Fibroblast of villous mesenchyme (primary cell): Measurements from ENCODE around the gene SORCS3. TPM values are rescaled to one million over a fixed set of nuclear protein-coding genes. Genes with fewer than 3 reads are reported as not detected.

Experiments used
- DNase-seq: peaks from one replicate; pipeline ENCODE4 v3.0.0-alpha.2; 2010; ENCODE audit warnings: low read depth
- H3K4me3 ChIP-seq: 2 replicates; pipeline ENCODE4 v1.5.1; 2011; ENCODE audit warnings: low read depth, mild to moderate bottlenecking, low read length
- total RNA-seq: library from RNA; depleted of rRNA; stranded (reverse); fragments of >200 nt; gene quantifications from 2 replicates; pipeline ENCODE4 v1.2.3, GENCODE V29; 2012
- TF ChIP-seq, protein P1 (sequence below): IDR thresholded peaks from 2 replicates; pipeline ENCODE4 v1.5.1; 2012; ENCODE audit warnings: low read depth, mild to moderate bottlenecking, low read length; ENCODE audit not compliant: insufficient read depth

SORCS3 gene
- total RNA-seq, 1 donor, result not detected

DNA sequence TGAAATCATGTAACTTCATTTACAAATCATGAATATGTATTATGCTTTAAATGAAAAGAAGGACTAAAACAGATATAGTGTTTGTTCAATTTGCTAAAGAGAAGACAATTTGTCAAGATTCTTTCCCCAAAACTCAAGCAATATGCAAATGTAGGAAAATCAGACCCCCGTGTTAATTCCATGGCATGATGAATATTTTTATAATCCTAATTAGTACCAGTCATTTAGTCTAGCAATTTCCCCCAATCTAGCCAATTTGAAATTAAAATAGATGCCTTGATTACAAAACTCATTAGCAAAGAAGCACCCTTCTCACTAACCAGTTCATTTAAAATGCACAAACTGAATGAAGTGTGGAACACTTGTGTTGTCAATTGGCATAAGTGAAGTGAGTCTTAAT is 347.6 kb downstream of the SORCS3 start:
- TF ChIP-seq, protein P1, sequence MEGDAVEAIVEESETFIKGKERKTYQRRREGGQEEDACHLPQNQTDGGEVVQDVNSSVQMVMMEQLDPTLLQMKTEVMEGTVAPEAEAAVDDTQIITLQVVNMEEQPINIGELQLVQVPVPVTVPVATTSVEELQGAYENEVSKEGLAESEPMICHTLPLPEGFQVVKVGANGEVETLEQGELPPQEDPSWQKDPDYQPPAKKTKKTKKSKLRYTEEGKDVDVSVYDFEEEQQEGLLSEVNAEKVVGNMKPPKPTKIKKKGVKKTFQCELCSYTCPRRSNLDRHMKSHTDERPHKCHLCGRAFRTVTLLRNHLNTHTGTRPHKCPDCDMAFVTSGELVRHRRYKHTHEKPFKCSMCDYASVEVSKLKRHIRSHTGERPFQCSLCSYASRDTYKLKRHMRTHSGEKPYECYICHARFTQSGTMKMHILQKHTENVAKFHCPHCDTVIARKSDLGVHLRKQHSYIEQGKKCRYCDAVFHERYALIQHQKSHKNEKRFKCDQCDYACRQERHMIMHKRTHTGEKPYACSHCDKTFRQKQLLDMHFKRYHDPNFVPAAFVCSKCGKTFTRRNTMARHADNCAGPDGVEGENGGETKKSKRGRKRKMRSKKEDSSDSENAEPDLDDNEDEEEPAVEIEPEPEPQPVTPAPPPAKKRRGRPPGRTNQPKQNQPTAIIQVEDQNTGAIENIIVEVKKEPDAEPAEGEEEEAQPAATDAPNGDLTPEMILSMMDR, result no peak
- no peak for DNase-seq

DNA sequence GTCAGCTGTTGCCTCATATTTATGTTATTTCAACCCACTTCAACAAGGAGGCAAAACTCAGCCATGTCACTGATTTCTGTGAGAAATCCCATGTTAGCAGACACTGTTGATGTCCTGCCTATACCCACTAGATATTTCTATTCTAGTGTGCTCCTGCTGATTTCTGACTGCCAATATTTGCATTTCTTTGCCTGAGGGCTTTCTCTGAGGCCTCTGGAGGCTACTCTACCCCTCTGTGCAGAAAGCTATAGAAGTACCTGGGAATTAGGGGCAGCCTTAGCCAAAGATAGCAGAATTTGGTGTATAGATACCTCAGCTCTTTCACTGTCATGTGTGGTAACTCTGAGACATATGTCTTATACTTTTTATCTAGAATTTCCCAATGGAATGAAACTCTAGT is 348.8 kb downstream of the SORCS3 start:
- no peak for DNase-seq
- no peak overlapping the region for H3K4me3 ChIP-seq
- TF ChIP-seq, protein P1, result no peak

More for the DNA sequence above, 347.6 kb downstream of the SORCS3 start:
- H3K4me3 ChIP-seq, result no peak overlapping the region

DNA sequence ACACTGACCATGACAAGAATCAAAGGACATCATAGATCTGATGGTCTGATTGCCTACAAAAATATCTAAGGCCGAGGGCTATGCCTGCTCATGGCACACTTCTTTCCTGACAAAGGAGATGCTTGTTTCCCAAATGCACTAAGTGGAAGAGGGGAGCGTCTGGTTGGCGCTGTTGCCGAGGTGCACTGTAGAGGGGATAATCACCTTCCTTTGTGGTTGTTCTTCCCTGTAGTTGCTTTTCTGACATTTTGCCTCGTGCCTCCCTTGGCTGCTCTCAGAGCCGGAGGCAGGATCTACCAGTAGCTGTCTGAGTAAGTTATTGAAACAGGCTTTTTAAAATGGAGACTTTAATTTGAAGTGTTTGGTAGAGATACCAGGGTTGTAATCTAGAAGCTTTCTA is 352.0 kb downstream of the SORCS3 start:
- H3K4me3 ChIP-seq, result no peak overlapping the region
- TF ChIP-seq, protein P1, result no peak
- DNase-seq, result no peak

DNA sequence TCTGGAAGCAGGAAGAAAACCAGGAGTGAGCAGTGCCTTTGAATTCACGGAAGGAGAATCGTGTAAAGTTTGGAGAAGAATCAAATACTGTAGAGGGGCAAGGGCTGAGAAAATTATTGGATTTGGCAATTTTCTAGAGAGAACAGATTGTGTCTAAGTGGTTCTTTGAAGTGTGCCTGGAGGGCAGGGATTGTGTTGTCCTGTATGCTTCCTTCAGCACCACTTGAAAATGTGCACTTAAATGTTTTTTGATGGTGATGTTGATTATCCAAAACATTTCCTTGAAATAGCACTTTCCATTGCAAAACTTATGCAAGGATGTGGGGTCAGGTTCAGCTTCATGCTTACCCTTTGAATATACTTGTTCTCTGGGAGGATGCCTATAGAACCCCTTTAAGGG is 360.2 kb downstream of the SORCS3 start:
- no peak overlapping the region for H3K4me3 ChIP-seq
- no peak for DNase-seq
- TF ChIP-seq, protein P1, result no peak

- no peak for DNase-seq
- H3K4me3 ChIP-seq, result no peak overlapping the region
- TF ChIP-seq, protein P1, result no peak
These were observed 369.5 kb downstream of the SORCS3 start for GRCh38 chr10:105010411-105011121.

DNA sequence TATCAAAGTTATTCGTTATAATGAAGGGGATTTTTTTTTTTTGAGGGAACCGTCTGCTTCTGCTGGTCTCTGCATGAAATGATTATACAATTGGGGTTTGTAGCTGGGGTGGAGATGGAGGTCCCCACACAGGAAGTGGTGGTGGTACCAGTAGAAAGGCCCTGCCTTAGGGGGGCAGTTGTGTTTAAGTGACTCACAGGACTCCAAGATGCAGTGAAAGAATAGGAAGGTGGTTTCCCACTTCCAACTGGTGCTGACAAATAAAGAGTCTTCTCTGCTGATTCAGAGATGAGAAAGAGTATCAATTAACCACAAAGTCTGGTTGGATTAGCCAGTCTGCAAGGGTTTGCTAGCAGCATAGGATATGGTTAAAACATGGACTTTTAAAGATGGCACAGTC is 376.0 kb downstream of the SORCS3 start:
- TF ChIP-seq, protein P1, result no peak
- H3K4me3 ChIP-seq, result no peak overlapping the region
- DNase-seq, result no peak

DNA sequence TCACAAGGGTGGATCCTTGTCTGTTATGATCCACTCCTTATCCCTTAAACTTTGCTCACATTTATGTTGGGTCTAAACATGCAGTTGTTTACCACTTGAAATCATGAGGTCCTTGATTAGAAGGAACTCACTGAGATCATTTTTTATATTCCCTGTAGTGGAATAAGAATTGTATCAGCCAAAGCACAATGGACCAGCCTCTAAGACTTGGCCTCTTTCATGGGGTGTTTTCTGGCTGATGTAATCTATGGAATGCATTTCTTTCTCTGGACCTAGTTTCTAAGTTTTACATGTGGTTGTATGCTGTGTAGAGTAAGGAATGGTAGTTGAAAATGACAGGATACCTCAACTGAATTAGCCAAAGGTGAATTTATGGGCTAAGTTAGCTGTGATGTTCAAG is 376.6 kb downstream of the SORCS3 start:
- TF ChIP-seq, protein P1, result no peak
- no peak for DNase-seq
- H3K4me3 ChIP-seq, result no peak overlapping the region
